D721Med (cell line): Measurements from ENCODE around the gene CFAP58.

ENCODE experiments used
- DNase-seq: peaks from one replicate; pipeline ENCODE4 v3.0.0; 2011; ENCODE audit warnings: low spot score; ENCODE audit not compliant: insufficient read length
- FAIRE-seq: peaks from 2 replicates; lab custom pipeline; 2011; peaks lifted over from hg19 to GRCh38; lab: Jason Lieb, UNC
- TF ChIP-seq, protein P1 (sequence below): IDR thresholded peaks from 2 replicates; pipeline ENCODE4 v1.5.1; 2012; ENCODE audit warnings: mild to moderate bottlenecking, control low read depth; ENCODE audit not compliant: insufficient read depth; ENCODE audit errors: missing control alignments

CFAP58 gene

GRCh38 chr10:104483582-104483981, 129.9 kb downstream of the CFAP58 start:
- FAIRE-seq (no peak), DNase-seq (no peak)
- TF ChIP-seq, protein P1, sequence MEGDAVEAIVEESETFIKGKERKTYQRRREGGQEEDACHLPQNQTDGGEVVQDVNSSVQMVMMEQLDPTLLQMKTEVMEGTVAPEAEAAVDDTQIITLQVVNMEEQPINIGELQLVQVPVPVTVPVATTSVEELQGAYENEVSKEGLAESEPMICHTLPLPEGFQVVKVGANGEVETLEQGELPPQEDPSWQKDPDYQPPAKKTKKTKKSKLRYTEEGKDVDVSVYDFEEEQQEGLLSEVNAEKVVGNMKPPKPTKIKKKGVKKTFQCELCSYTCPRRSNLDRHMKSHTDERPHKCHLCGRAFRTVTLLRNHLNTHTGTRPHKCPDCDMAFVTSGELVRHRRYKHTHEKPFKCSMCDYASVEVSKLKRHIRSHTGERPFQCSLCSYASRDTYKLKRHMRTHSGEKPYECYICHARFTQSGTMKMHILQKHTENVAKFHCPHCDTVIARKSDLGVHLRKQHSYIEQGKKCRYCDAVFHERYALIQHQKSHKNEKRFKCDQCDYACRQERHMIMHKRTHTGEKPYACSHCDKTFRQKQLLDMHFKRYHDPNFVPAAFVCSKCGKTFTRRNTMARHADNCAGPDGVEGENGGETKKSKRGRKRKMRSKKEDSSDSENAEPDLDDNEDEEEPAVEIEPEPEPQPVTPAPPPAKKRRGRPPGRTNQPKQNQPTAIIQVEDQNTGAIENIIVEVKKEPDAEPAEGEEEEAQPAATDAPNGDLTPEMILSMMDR, result no peak

- TF ChIP-seq, protein P1, result no peak
- DNase-seq, result no peak
- no peak for FAIRE-seq
These were observed 132.0 kb downstream of the CFAP58 start for GRCh38 chr10:104485632-104486031.

GRCh38 chr10:104486803-104487202, 133.2 kb downstream of the CFAP58 start:
- DNase-seq, result no peak
- TF ChIP-seq, protein P1, result no peak

DNA sequence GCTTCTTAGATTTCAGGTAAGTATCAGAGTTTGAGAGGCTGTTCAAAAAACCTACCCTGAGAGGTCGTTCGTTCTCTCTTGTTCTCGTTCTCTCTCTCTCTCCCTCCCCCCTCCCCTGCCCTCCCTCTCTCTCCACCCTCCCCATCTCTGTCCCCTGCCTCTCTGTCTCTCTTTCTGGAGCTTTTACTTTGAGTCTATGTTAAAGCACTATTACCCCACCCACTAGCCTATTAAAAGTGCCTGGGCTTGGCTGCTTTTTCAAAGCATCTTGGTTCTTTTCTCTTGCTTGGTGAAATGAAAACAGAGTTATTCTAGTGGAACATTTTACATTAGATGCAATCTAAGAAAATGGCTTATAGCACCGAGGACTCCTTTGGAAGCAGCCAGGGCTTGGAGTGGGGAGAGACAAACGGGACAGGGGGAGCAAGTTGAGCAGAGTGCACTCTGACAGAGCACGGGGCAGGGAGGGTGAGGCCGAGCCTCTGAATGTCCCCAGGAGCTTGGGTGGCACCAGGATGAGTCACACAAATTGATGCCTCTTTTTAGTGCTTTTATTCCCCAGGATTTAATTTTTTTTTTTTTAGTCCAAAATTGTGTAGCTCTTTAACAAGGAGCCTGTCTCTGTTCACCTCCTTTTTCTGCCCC, 134.3 kb downstream of the CFAP58 start:
- FAIRE-seq, result no peak
- TF ChIP-seq, protein P1, result no peak

More at GRCh38 chr10:104486803-104487202, 133.2 kb downstream of the CFAP58 start:
- no peak for FAIRE-seq

GRCh38 chr10:104488439-104488832, 134.8 kb downstream of the CFAP58 start:
- DNase-seq (no peak), FAIRE-seq (no peak)
- TF ChIP-seq, protein P1, result no peak

More for the DNA sequence above, 134.3 kb downstream of the CFAP58 start:
- no peak for DNase-seq

GRCh38 chr10:104492329-104492940, 138.8 kb downstream of the CFAP58 start:
- DNase-seq (no peak), FAIRE-seq (no peak)
- TF ChIP-seq, protein P1, result no peak
